ENCODE measurements around the gene TEX36. TPM values are rescaled to one million over a fixed set of nuclear protein-coding genes. Genes with fewer than 3 reads are reported as not detected.
"Not testable (repeated sequence)": the region's sequence is repeated elsewhere in the genome, so short reads cannot be mapped to it uniquely, and the experiment has no call there.

TEX36 gene
- total RNA-seq, 1 donor from 2014 or later: not detected

GRCh38 chr10:125621052-125621451 lies 61.9 kb downstream of the TEX36 start:
- Mint-ChIP-seq H3K27me3 (ENCODE audit: unreplicated experiment) (peaks cover 3% of the 10 kb centered on the region), H3K36me3 (ENCODE audit: low read depth, unreplicated experiment) (peaks cover 6% of the 10 kb centered on the region), H3K4me1 (ENCODE audit: unreplicated experiment) (peaks cover 9% of the 10 kb centered on the region), H3K4me3 (ENCODE audit: unreplicated experiment) (no peak overlapping the region), H3K27ac (ENCODE audit: unreplicated experiment) (no peak overlapping the region), H3K9me3 (ENCODE audit: unreplicated experiment) (no peaks in the 10 kb centered on the region)
- no peak for TF ChIP-seq CTCF (IDR thresholded peaks at IDR 0.05; ENCODE audit: unreplicated experiment)
- no peak for DNase-seq (ENCODE audit: low spot score)

- Mint-ChIP-seq H3K27ac (ENCODE audit: unreplicated experiment) (no peak overlapping the region), H3K4me1 (ENCODE audit: unreplicated experiment) (peaks cover 2% of the 10 kb centered on the region), H3K9me3 (ENCODE audit: unreplicated experiment) (no peaks in the 10 kb centered on the region), H3K4me3 (ENCODE audit: unreplicated experiment) (no peak overlapping the region), H3K36me3 (ENCODE audit: low read depth, unreplicated experiment) (peaks cover 6% of the 10 kb centered on the region), H3K27me3 (ENCODE audit: unreplicated experiment) (peaks cover 1% of the 10 kb centered on the region)
- DNase-seq (ENCODE audit: low spot score): no peak
- no peak for TF ChIP-seq CTCF (IDR thresholded peaks at IDR 0.05; ENCODE audit: unreplicated experiment)
These were observed 62.6 kb downstream of the TEX36 start for GRCh38 chr10:125620401-125620800.

GRCh38 chr10:125613062-125613461 lies 69.9 kb downstream of the TEX36 start:
- H3K9me3 Mint-ChIP-seq (ENCODE audit: unreplicated experiment); H3K36me3 Mint-ChIP-seq (ENCODE audit: low read depth, unreplicated experiment); H3K27me3 Mint-ChIP-seq (ENCODE audit: unreplicated experiment); H3K4me1 Mint-ChIP-seq (ENCODE audit: unreplicated experiment); H3K27ac Mint-ChIP-seq (ENCODE audit: unreplicated experiment); DNase-seq (ENCODE audit: low spot score); H3K4me3 Mint-ChIP-seq (ENCODE audit: unreplicated experiment): not testable (repeated sequence)

GRCh38 chr10:125611756-125612155 lies 71.2 kb downstream of the TEX36 start:
- TF ChIP-seq CTCF (IDR thresholded peaks at IDR 0.05; ENCODE audit: unreplicated experiment): no peak
- Mint-ChIP-seq H3K36me3 (ENCODE audit: low read depth, unreplicated experiment) (no peaks in the 10 kb centered on the region), H3K27me3 (ENCODE audit: unreplicated experiment) (peaks cover 5% of the 10 kb centered on the region), H3K4me3 (ENCODE audit: unreplicated experiment) (no peak overlapping the region), H3K4me1 (ENCODE audit: unreplicated experiment) (peaks cover 14% of the 10 kb centered on the region), H3K27ac (ENCODE audit: unreplicated experiment) (no peak overlapping the region), H3K9me3 (ENCODE audit: unreplicated experiment) (no peaks in the 10 kb centered on the region)
- no peak for DNase-seq (ENCODE audit: low spot score)

GRCh38 chr10:125611216-125611615 lies 71.7 kb downstream of the TEX36 start:
- no peaks in the 10 kb centered on the region for H3K9me3 Mint-ChIP-seq (ENCODE audit: unreplicated experiment)
- H3K36me3 Mint-ChIP-seq (ENCODE audit: low read depth, unreplicated experiment): no peaks in the 10 kb centered on the region
- no peak overlapping the region for H3K27ac Mint-ChIP-seq (ENCODE audit: unreplicated experiment)
- DNase-seq (ENCODE audit: low spot score): no peak
- H3K4me3 Mint-ChIP-seq (ENCODE audit: unreplicated experiment): no peak overlapping the region
- peaks cover 5% of the 10 kb centered on the region for H3K27me3 Mint-ChIP-seq (ENCODE audit: unreplicated experiment)
- TF ChIP-seq CTCF (IDR thresholded peaks at IDR 0.05; ENCODE audit: unreplicated experiment): no peak
- peaks cover 19% of the 10 kb centered on the region for H3K4me1 Mint-ChIP-seq (ENCODE audit: unreplicated experiment)

- no peak for DNase-seq (ENCODE audit: low spot score)
- no peak overlapping the region for H3K4me3 Mint-ChIP-seq (ENCODE audit: unreplicated experiment)
- H3K36me3 Mint-ChIP-seq (ENCODE audit: low read depth, unreplicated experiment): no peaks in the 10 kb centered on the region
- H3K9me3 Mint-ChIP-seq (ENCODE audit: unreplicated experiment): no peaks in the 10 kb centered on the region
- no peak for TF ChIP-seq CTCF (IDR thresholded peaks at IDR 0.05; ENCODE audit: unreplicated experiment)
- peaks cover 5% of the 10 kb centered on the region for H3K27me3 Mint-ChIP-seq (ENCODE audit: unreplicated experiment)
- no peak overlapping the region for H3K27ac Mint-ChIP-seq (ENCODE audit: unreplicated experiment)
- peaks cover 22% of the 10 kb centered on the region for H3K4me1 Mint-ChIP-seq (ENCODE audit: unreplicated experiment)
These were observed 73.1 kb downstream of the TEX36 start for GRCh38 chr10:125609859-125610258.

All from endothelial cell (in vitro differentiated cells).